MM.1S (cell line): Measurements from ENCODE around the gene PLEKHM3.

ENCODE experiments used
- EZH2 ChIP-seq: fragments of 300-600 bp; sonication (generic); optimal IDR thresholded peaks from 2 replicates; pipeline ENCODE3; 2017; ENCODE audit warnings: low read depth, mild to moderate bottlenecking, antibody characterized with exemption, low read length, mixed read lengths
- EZH2phosphoT487 ChIP-seq: fragments of 300-600 bp; sonication (generic); IDR thresholded peaks from 2 replicates; pipeline ENCODE4 v1.6.1; 2018; ENCODE audit warnings: antibody characterized with exemption, low read length
- TF ChIP-seq, protein P1 (sequence below): fragments of 300-600 bp; sonication (generic); IDR thresholded peaks from 2 replicates; pipeline ENCODE4 v1.5.1; 2016; ENCODE audit warnings: antibody characterized with exemption, low read length, mixed read lengths

DNA sequence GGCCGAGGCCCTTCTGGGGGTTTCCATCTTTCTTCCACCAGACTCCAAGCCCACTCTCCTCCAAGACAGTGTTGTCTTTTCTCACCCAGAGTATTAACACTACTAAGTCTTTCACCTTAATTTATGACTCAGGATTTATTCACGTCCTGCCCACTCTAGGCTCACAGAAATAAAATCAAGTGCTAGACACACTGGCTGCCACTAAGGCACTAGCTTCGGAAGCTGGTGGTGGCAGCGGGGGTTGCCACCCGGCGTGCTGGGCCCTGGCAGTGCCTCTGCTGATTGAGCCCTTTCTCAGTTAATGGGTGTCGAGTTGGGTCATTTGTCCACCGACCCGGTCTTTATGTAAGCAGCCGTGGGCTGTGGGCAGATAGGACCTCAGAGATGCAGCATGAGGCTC is 162.0 kb downstream of the PLEKHM3 start:
- TF ChIP-seq, protein P1, sequence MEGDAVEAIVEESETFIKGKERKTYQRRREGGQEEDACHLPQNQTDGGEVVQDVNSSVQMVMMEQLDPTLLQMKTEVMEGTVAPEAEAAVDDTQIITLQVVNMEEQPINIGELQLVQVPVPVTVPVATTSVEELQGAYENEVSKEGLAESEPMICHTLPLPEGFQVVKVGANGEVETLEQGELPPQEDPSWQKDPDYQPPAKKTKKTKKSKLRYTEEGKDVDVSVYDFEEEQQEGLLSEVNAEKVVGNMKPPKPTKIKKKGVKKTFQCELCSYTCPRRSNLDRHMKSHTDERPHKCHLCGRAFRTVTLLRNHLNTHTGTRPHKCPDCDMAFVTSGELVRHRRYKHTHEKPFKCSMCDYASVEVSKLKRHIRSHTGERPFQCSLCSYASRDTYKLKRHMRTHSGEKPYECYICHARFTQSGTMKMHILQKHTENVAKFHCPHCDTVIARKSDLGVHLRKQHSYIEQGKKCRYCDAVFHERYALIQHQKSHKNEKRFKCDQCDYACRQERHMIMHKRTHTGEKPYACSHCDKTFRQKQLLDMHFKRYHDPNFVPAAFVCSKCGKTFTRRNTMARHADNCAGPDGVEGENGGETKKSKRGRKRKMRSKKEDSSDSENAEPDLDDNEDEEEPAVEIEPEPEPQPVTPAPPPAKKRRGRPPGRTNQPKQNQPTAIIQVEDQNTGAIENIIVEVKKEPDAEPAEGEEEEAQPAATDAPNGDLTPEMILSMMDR, result no peak
- TF ChIP-seq EZH2 (no peak), EZH2phosphoT487 (no peak)
